Ovary (tissue), 9 donors: ENCODE measurements around the gene RPL22. TPM values are rescaled to one million over a fixed set of nuclear protein-coding genes. Genes with fewer than 3 reads are reported as not detected.
"Not testable (repeated sequence)": the region's sequence is repeated elsewhere in the genome, so short reads cannot be mapped to it uniquely, and the experiment has no call there.

Experiments
- DNase-seq, 5 donors: peaks; one replicate each; pipeline ENCODE4 v3.0.0-alpha.2; 2019 to 2020
- H3K27ac ChIP-seq, 2 donors: fragments of 200-600 bp; one replicate each; pipeline versions ENCODE4 v1.5.1 to v1.8.0; 2019 to 2022
- H3K27me3 ChIP-seq: fragments of 200-600 bp; one replicate; pipeline ENCODE4 v1.8.0; 2022
- H3K36me3 ChIP-seq: fragments of 200-600 bp; sonication (generic); one replicate; pipeline ENCODE4 v1.5.1; 2019
- H3K4me1 ChIP-seq: one replicate; pipeline ENCODE4 v1.8.1; 2013; ENCODE audit warnings: mild to moderate bottlenecking, moderate library complexity; ENCODE audit not compliant: insufficient read depth
- H3K4me3 ChIP-seq: fragments of 200-600 bp; sonication (generic); one replicate; pipeline ENCODE4 v1.5.1; 2017
- H3K9me3 ChIP-seq, 2 donors: fragments of 200-600 bp in 1 of 2; sonication (generic) in 1 of 2; one replicate each; pipeline versions ENCODE4 v1.5.1 to v1.8.1; 2013 to 2019; ENCODE audit warnings: mild to moderate bottlenecking in 1 of 2, moderate library complexity in 1 of 2
- EP300 ChIP-seq: sonication (generic); formaldehyde crosslinking; IDR thresholded peaks from one replicate; pipeline ENCODE4 v1.6.1; 2017; ENCODE audit warnings: antibody characterized with exemption
- POLR2A ChIP-seq: fragments of 450-650 bp; IDR thresholded peaks from one replicate; pipeline ENCODE4 v1.6.1; 2017; ENCODE audit warnings: antibody characterized with exemption, mild to moderate bottlenecking, moderate library complexity
- WGBS, 3 donors: extraction: QIAGEN DNeasy Blood & Tissue Kit in 1 of 3; methylation state at CpG; one replicate each; pipeline versions ENCODE4 v1.1.5 to v1.1.7; 2013 to 2017; 5-methylcytosine and 5-hydroxymethylcytosine counted together
- intact Hi-C, 4 donors: fragments of 100-400 bp; cut with DNase I; formaldehyde crosslinking; loops; one replicate each; pipeline versions ENCODE4 v1.11.0 to v1.15.1; 2022 to 2023
- polyA plus RNA-seq, 2 donors: library from polyadenylated mRNA; stranded (reverse); fragments of 200-250 nt in 1 of 2; fragments of 350-450 nt in 1 of 2; fragmentation: Illumina TruSeq in 1 of 2; extraction: RNeasy Lipid Tissue Mini Kit (QIAGEN cat#74804) in 1 of 2; gene quantifications; one replicate each; pipeline ENCODE4 v1.2.3, GENCODE V29; 2013 to 2014
- total RNA-seq, 7 donors: library from RNA; depleted of rRNA in 2 of 7; stranded (reverse); fragments of >200 nt in 2 of 7; fragmentation: NEBNext Ultra II Directional in 3 of 7; extraction: Animal tissue kit (Norgen Biotek cat#: 25700) in 3 of 7; gene quantifications; one replicate each; pipeline versions ENCODE4 v1.1.0 to v1.2.4, GENCODE V29; 2016 to 2023
- TF ChIP-seq, protein P1 (sequence below), 3 donors: fragments of 450-650 bp in 2 of 3; fragments of 200-600 bp in 1 of 3; IDR thresholded peaks; one replicate each; pipeline versions ENCODE4 v1.5.1 to v1.8.0; 2016 to 2022; ENCODE audit warnings: antibody characterized with exemption in 3 of 3, mild to moderate bottlenecking in 1 of 3
- donor health status: DM: no; HTN: no; CAD: no; lungs with moderate emphysema.
- donor health status: DM: no; HTN: no; CAD: no.
- donor health status: Bipolar disorder and iron deficiency.
- donor health status: DM: yes; HTN: yes; CAD: no.
- donor health status: DM: no; HTN: no; CAD: no.
- donor health status: DM: yes; HTN: yes; CAD: no.

The RPL22 gene
- total and polyA plus RNA-seq, 9 donors, result 379 to 2,062 (median 715) TPM

- no peaks in the 10 kb centered on the region for H3K36me3 ChIP-seq
- intact Hi-C loops, result no loop called here
- no peaks in the 10 kb centered on the region for H3K27me3 ChIP-seq
- TF ChIP-seq POLR2A (no peak), EP300 (no peak)
- TF ChIP-seq, protein P1, sequence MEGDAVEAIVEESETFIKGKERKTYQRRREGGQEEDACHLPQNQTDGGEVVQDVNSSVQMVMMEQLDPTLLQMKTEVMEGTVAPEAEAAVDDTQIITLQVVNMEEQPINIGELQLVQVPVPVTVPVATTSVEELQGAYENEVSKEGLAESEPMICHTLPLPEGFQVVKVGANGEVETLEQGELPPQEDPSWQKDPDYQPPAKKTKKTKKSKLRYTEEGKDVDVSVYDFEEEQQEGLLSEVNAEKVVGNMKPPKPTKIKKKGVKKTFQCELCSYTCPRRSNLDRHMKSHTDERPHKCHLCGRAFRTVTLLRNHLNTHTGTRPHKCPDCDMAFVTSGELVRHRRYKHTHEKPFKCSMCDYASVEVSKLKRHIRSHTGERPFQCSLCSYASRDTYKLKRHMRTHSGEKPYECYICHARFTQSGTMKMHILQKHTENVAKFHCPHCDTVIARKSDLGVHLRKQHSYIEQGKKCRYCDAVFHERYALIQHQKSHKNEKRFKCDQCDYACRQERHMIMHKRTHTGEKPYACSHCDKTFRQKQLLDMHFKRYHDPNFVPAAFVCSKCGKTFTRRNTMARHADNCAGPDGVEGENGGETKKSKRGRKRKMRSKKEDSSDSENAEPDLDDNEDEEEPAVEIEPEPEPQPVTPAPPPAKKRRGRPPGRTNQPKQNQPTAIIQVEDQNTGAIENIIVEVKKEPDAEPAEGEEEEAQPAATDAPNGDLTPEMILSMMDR (IDR thresholded peaks at IDR 0.05), result no peak
- H3K27ac ChIP-seq, result no peak overlapping the region
- H3K9me3 ChIP-seq, result no peaks in the 10 kb centered on the region
- no peaks in the 10 kb centered on the region for H3K4me1 ChIP-seq
- WGBS, 3 donors, result 78 to 81% (median 80%) methylated on average over 8 of the region's 8 CpGs
- no peak for DNase-seq
- no peak overlapping the region for H3K4me3 ChIP-seq
Measured at GRCh38 chr1:6220236-6220635, 20.8 kb upstream of the RPL22 start.

- H3K9me3 ChIP-seq, H3K4me3 ChIP-seq, H3K36me3 ChIP-seq, H3K27me3 ChIP-seq, intact Hi-C loops, H3K4me1 ChIP-seq, DNase-seq, H3K27ac ChIP-seq: not testable (repeated sequence)
- 72 to 80% (median 75%) methylated on average over 11 of the region's 11 CpGs for WGBS, 3 donors
Measured at GRCh38 chr1:6219641-6220040, 20.2 kb upstream of the RPL22 start.

DNA sequence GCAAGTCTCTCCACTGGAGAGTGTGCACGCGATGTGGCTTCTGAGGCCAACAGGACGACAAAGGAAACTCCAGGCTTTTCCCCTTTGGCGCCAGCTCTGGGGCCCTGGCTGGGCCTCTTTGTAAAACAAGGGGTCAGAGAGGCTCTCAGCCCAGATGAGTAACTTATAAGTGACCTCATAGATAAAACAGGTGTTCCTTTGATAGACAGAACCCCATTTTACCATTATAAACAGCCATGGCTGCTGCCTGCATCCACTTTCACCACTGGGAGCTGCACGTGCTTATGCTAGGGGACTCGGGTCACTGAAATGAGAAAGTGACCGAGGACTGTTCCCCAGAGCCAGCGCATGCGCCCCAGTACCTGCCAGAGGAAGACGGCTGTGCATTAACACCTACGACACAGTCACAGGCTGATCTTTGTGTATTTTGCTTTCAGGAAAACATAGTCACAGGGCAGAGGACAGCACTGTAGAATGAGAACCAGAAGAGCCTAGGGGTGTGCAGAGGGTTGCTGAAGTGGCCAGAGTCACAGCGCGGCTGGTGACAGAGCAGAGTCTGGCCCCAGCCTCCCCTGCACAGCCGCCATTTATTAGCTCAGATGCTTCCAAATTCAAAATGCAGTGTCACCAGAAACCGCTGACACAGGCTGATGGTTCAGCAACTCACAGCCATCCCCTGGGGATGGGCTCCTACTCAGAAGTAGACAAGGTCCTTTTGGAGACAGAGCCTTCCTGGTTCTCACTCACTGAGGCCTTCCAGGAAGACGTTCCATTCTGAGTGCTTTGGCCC is 19.2 kb upstream of the RPL22 start:
- intact Hi-C loops, result no loop called here
- H3K27ac ChIP-seq, result no peak overlapping the region
- WGBS, 3 donors, result 86 to 88% (median 86%) methylated on average over 16 of the region's 16 CpGs
- TF ChIP-seq EP300 (no peak), POLR2A (no peak)
- TF ChIP-seq, protein P1 (IDR thresholded peaks at IDR 0.05), result no peak
- H3K4me3 ChIP-seq, result no peak overlapping the region
- no peak for DNase-seq
- no peaks in the 10 kb centered on the region for H3K27me3 ChIP-seq
- no peaks in the 10 kb centered on the region for H3K4me1 ChIP-seq
- no peaks in the 10 kb centered on the region for H3K36me3 ChIP-seq
- H3K9me3 ChIP-seq, result no peaks in the 10 kb centered on the region

DNA sequence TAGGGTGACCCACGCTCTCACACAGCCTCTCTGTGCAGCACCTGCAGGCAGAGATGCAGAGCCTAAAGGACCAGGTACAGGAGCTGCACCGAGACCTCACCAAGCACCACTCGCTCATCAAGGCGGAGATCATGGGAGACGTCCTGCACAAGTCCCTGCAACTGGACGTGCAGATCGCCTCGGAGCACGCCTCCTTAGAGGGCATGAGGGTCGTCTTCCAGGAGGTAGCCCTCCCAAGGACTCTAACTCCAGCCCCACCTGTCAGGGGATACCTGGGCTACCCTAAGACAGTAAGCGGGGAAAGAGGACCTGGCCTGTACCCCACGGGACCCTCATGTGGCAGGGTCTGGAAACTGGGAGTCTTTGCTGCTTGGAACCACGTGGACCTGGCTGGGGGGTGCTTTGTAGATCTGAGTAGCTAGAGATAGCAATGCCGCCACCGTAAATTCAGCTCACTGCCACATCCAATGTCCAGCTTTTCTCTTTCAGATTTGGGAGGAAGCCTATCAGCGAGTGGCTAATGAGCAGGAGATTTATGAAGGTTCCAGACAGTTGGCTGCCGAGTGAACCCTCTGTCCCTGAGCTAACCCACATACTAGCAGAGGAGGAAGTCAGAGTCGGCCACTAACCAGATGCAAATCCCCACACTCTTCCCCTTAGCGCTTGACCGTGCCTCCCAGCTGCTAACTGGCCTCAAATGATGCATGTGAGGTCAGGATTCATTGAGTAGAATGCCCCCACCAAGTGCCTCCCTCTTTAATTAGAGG is 13.0 kb upstream of the RPL22 start:
- H3K36me3 ChIP-seq, result no peaks in the 10 kb centered on the region
- H3K9me3 ChIP-seq, result no peaks in the 10 kb centered on the region
- H3K27me3 ChIP-seq, result no peaks in the 10 kb centered on the region
- H3K27ac ChIP-seq, result no peak overlapping the region
- intact Hi-C loops, result no loop called here
- 73 to 77% (median 77%) methylated on average over 20 of the region's 20 CpGs for WGBS, 3 donors
- TF ChIP-seq EP300 (no peak), POLR2A (no peak)
- TF ChIP-seq, protein P1 (IDR thresholded peaks at IDR 0.05), result no peak
- no peak overlapping the region for H3K4me3 ChIP-seq
- peaks cover 4% of the 10 kb centered on the region for H3K4me1 ChIP-seq
- no peak for DNase-seq

DNA sequence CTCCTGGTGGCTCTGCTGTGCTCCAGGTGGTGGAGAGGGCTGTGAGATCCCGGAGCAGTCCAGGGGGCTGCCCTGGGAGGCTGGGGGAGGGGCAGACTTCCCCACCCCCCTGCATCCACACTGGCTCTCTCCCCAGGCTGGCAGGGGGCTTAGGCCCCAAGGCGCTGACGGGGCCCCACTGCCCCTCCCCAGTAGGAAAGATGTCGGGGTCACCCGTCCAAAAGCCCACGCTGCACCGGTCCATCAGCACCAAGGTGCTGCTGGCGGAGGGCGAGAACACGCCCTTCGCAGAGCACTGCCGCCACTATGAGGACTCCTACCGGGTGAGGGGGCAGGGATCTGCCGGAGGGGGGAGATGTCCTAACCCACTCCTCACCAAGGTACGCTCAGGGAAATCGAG is 12.3 kb upstream of the RPL22 start:
- 85 to 88% (median 87%) methylated on average over 16 of the region's 16 CpGs for WGBS, 3 donors
- Histone ChIP-seq H3K36me3 (no peaks in the 10 kb centered on the region), H3K9me3 (no peaks in the 10 kb centered on the region), H3K4me3 (no peak overlapping the region), H3K4me1 (peaks cover 4% of the 10 kb centered on the region), H3K27ac (no peak overlapping the region), H3K27me3 (no peaks in the 10 kb centered on the region)
- TF ChIP-seq EP300 (no peak), POLR2A (no peak)
- TF ChIP-seq, protein P1 (IDR thresholded peaks at IDR 0.05), result no peak
- intact Hi-C loops, result no loop called here
- DNase-seq, result no peak
